SK-N-MC (cell line): ENCODE data around the gene LINC01488.

Experiments used
- DNase-seq: peaks from one replicate; pipeline ENCODE4 v3.0.0-alpha.2; 2011; ENCODE audit warnings: low read depth, low spot score
- H3K27ac ChIP-seq: fragments of 200-600 bp; sonication (generic); 2 replicates; pipeline ENCODE4 v1.5.1; 2016; ENCODE audit warnings: mixed run types
- H3K36me3 ChIP-seq: fragments of 200-600 bp; sonication (generic); 2 replicates; pipeline ENCODE4 v1.6.1; 2017; ENCODE audit warnings: antibody characterized with exemption, low read length, mixed read lengths; ENCODE audit not compliant: insufficient read depth
- H3K4me3 ChIP-seq: fragments of 200-600 bp; sonication (generic); 2 replicates; pipeline ENCODE4 v1.5.1; 2016
- H3K9ac ChIP-seq: fragments of 200-600 bp; sonication (generic); 2 replicates; pipeline ENCODE4 v1.8.0; 2017; ENCODE audit warnings: mixed run types, mixed read lengths; ENCODE audit not compliant: insufficient read length
- H3K9me3 ChIP-seq: fragments of 200-600 bp; sonication (generic); 2 replicates; pipeline ENCODE4 v1.6.1; 2017; ENCODE audit warnings: low read depth, mild to moderate bottlenecking, antibody characterized with exemption, low read length, moderate library complexity, mixed read lengths
- EZH2 ChIP-seq: fragments of 200-600 bp; sonication (generic); IDR thresholded peaks from one replicate; pipeline ENCODE4 v1.6.1; 2017; ENCODE audit warnings: antibody characterized with exemption
- FOXP2 ChIP-seq: optimal IDR thresholded peaks from 2 replicates; pipeline ENCODE3; 2011; ENCODE audit warnings: mild to moderate bottlenecking, moderate library complexity; ENCODE audit not compliant: insufficient read depth; ENCODE audit errors: extremely low read length, control extremely low read depth
- POLR2AphosphoS5 ChIP-seq: IDR thresholded peaks from 2 replicates; pipeline ENCODE4 v1.6.1; 2012; ENCODE audit warnings: mild to moderate bottlenecking, low read depth, low read length, borderline replicate concordance

Gene LINC01488

DNA sequence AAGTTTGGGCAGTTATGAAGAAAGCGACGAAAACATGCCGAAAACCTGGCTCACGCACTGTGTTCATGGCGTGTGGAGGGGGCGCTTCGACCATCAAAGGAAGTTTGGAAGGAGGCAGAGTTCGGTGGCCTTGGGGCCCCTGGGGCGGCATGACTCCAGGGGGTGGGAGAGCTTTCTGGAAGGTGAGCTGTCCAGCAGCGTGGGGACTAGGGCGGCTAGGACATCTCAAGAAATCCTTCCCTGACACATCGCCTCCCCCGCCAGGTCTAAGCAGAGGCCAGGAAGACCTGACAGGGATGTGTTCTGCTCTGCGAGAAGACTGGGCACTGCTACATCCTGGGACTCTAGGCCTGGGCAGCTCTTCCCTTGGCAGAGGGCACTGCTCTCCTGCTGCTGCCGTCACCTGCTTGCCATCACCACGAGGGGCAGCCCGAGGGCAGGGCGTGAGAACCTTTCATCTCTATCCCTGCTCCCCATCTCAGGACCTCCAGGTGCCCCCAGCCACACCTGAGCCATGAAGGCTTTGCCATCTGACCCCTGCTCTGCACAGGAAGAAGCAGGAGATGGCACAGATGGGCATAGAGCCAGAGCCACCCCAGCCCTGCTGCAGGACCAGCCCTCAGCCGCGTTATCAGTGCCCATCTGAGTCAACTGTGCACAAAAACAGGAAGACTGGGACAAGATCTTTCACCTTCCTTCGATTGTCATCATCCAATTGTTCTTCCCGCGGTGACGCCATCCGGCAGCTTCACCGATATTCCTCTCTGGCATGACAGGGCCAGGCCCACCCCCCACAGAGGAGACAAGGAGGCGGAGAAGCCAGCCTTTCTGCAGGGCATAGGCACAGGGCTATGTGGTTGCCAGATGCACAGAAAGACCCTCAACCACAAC is 12.7 kb downstream of the LINC01488 start:
- no peaks in the 10 kb centered on the region for H3K9me3 ChIP-seq
- no peak for DNase-seq
- H3K36me3 ChIP-seq = no peaks in the 10 kb centered on the region
- no peak overlapping the region for H3K4me3 ChIP-seq
- TF ChIP-seq POLR2AphosphoS5 = no peak
- no peak for TF ChIP-seq FOXP2
- no peak for TF ChIP-seq EZH2
- no peak overlapping the region for H3K27ac ChIP-seq
- H3K9ac ChIP-seq = no peak overlapping the region

DNA sequence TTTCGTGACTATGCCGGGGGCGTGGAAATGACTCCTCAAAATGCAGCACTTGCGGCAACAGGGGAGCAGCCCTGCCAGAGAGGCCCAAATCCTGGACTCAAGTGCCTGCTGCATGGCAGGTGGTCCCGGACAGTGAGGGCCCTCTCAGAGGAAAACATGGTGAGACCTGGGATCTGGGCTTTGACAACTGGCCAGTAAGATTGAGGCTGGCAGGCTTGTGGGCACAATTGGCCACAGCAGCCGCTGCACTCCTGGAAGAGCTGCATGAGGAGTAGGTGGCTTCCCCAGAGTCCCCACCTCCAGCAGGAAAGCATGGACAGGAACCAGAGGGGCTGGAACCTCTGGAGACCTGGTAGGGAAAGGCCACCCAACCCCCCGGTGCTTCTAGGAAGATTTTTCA is 13.4 kb downstream of the LINC01488 start:
- H3K9ac ChIP-seq = no peak overlapping the region
- no peaks in the 10 kb centered on the region for H3K36me3 ChIP-seq
- no peaks in the 10 kb centered on the region for H3K9me3 ChIP-seq
- H3K4me3 ChIP-seq = no peak overlapping the region
- TF ChIP-seq FOXP2 (no peak), POLR2AphosphoS5 (no peak), EZH2 (no peak)
- DNase-seq = no peak
- H3K27ac ChIP-seq = no peak overlapping the region

DNA sequence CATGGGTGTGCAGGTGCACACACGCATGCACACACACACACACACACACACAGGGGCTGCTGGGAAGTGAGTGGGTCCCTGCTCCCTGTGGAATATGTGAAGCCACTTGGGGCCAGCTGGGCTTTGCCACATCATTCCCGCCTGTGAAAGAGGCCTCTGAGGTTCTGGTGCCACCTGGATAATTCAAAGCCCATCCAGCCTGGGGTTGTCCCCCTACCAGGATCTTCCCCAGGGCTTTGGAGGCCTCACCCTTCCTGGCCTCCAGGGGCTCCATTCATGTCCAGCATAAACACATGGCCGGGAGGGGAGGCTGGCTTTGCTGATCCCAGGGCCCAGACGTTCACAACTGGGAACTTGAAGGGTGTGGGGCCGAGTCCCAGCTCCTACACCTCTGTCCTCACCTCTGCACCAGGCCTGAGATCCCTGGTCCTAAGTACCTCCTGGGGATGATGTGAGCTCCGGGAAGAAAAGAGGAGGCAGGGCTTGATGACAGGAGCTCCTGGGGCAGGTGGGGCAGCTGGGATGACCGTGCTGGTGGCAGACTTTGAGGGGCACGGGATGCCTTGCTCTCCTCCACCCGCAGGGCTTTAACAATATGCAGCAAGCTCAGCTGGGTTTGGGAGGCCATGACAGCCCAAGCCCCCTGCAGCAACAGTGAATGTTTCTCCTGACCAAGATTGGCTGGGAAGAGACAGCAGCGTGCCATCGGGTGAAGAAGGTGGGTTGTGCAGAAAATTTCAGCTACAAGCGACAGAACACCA is 14.2 kb downstream of the LINC01488 start:
- H3K9ac ChIP-seq = no peak overlapping the region
- TF ChIP-seq FOXP2 (no peak), POLR2AphosphoS5 (no peak), EZH2 (no peak)
- no peaks in the 10 kb centered on the region for H3K9me3 ChIP-seq
- H3K36me3 ChIP-seq = no peaks in the 10 kb centered on the region
- H3K4me3 ChIP-seq = no peak overlapping the region
- no peak for DNase-seq
- H3K27ac ChIP-seq = no peak overlapping the region

DNA sequence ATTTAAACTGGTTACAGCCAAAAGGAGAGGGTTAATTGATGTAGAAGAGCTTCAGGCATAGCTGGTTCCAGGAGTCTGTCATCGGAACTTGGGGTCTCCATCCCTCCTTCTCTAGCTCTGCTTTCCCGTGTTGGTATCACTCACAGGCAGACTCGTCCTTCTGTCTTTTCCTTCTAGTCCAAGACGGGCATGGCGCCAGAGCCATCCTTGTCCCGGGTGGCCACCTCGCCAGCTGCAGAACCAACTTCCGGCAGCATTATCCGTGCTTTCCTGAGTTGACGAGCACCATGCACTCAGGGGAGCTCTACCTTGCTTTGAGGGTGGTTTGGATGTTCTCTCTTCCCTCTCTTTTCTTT is 14.7 kb downstream of the LINC01488 start:
- Histone ChIP-seq H3K9me3 (no peaks in the 10 kb centered on the region), H3K9ac (no peak overlapping the region), H3K4me3 (no peak overlapping the region), H3K36me3 (no peaks in the 10 kb centered on the region), H3K27ac (no peak overlapping the region)
- TF ChIP-seq POLR2AphosphoS5 (no peak), EZH2 (no peak), FOXP2 (no peak)
- DNase-seq = no peak

DNA sequence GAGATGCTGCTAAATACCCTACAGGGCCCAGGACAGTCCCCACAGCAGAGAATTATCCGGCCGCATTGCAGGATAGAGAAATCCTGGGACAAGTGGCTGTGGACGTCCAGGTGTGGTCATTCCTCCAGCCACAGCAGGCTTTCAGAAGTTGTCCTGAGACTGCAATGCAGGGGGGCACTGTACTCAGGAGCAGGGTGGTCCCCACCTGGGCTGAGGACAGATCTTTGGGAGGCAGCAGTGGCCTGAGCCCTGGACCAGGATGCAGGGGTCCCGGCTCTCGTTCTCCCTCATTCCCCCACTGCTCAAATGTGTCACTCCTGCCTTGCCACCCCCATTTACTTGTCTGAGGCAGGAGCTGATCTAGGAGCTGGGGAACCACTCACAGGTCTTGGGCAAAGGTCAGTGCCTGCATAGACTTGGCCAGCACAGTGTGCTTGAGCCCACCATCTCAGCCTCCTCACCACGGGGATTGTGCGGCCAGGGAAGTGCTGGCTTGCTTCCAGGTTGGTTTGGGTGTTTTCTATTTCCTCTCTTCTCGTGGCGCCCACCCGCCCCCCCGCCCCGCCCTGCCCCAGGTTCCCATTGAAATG is 15.3 kb downstream of the LINC01488 start:
- Histone ChIP-seq H3K36me3 (no peaks in the 10 kb centered on the region), H3K4me3 (no peak overlapping the region), H3K9ac (no peak overlapping the region), H3K27ac (no peak overlapping the region), H3K9me3 (no peaks in the 10 kb centered on the region)
- DNase-seq = no peak
- TF ChIP-seq POLR2AphosphoS5 (no peak), FOXP2 (no peak), EZH2 (no peak)

DNA sequence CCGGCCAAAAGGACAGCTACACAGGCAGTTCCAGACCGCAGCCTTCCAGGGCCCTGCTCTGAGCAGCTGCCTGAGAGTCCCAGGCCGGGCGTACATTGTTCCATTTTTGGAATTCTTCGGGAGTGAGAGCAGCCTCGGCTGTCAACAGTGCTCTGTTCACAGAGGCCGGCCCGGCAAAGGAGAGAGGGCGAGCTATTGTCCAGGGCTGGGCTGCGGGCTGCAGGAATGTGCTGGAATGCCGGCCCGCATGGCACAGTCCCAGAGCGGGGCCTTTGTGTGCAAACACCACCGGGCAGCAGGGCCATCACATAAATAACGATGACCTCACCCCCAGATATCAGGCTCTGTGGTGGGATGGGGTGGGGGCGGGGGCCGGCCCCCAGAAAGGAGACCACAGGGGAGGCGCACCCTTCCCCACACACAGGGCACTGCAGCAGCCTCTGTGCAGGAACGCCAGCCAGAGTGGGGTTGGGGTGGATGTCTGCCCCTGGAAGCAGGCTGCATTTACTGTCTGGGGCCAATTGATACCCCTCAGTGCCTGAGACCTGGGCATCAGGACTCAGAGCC is 15.8 kb downstream of the LINC01488 start:
- Histone ChIP-seq H3K9me3 (no peaks in the 10 kb centered on the region), H3K36me3 (no peaks in the 10 kb centered on the region), H3K27ac (no peak overlapping the region), H3K4me3 (no peak overlapping the region), H3K9ac (no peak overlapping the region)
- TF ChIP-seq POLR2AphosphoS5 = no peak
- TF ChIP-seq EZH2 = no peak
- TF ChIP-seq FOXP2 = no peak
- no peak for DNase-seq

DNA sequence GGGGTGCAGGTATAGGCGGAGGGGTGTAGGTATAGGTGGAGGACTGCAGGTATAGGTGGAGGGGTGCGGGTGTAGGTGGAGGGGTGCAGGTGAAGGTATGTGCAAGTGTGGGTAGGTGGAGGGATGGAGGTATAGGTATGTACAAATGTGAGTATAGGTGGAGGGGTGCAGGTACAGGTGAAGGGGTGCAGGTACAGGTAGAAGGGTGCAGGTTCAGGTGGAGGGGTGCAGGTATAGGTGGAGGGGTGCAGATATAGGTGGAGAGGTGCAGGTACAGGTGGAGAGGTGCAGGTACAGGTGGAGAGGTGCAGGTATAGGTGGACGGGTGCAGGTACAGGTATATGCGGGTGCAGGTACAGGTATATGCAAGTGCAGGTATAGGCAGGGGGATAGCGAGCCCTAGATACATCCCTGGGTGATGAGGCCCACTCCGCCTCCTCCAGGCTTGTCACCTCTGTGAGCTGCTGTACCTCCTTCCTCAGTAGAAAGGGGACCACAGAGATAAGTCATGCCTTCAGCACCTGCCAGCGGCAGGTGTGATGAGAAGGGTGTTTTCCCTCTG is 17.2 kb downstream of the LINC01488 start:
- TF ChIP-seq FOXP2 (no peak), POLR2AphosphoS5 (no peak), EZH2 (no peak)

DNA sequence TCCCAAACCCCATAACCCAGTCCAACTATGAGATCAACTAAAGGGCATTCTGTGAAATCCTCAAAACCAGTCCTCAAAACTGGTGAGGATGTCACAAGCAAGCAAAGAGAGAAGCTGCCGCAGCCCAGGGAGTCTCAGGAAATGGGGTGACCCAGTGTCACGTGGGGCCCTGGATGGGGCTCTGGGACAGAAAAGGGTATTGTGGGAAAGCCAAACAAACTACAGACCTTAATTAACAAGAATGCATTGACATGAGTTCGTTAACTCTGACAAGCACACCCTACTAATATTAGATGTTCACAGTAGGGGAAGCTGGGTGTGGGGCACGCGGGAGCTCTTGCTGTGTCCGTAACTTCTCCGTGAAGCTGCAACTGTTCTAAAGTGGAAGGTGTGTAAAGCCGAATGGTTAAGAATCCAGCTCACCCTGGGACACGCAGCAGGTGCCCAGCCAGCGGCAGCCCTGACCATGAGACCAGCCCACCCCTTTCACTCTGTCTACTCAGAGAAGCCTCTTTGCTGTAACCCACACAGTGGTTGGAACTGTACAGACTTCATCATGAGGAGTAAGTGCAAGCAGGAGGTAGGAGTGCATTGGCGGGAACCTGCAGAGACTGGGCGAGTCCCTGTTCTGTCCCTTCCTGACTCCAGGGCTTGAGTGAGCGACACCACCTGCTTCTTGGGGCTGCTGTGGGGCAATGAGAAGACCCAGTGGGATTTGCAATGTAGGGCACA is 17.9 kb downstream of the LINC01488 start:
- no peak for DNase-seq
- no peak overlapping the region for H3K4me3 ChIP-seq
- H3K9ac ChIP-seq = no peak overlapping the region
- H3K27ac ChIP-seq = no peak overlapping the region
- no peak for TF ChIP-seq POLR2AphosphoS5
- no peak for TF ChIP-seq EZH2
- TF ChIP-seq FOXP2 = no peak
- no peaks in the 10 kb centered on the region for H3K9me3 ChIP-seq
- no peaks in the 10 kb centered on the region for H3K36me3 ChIP-seq

More for the DNA sequence above, 17.2 kb downstream of the LINC01488 start:
- H3K36me3 ChIP-seq = no peaks in the 10 kb centered on the region
- H3K9ac ChIP-seq = no peak overlapping the region
- H3K27ac ChIP-seq = no peak overlapping the region
- no peak overlapping the region for H3K4me3 ChIP-seq
- no peak for DNase-seq
- H3K9me3 ChIP-seq = no peaks in the 10 kb centered on the region
